Stomach smooth muscle (tissue), 2 donors: Measurements from ENCODE around the gene SYN1.
A peak's percentile ranks its signal among the peaks of the same experiment; 100 is the strongest.

Experiments
- H3K27ac ChIP-seq: one replicate; pipeline ENCODE4 v1.7.0; 2013; ENCODE audit warnings: mild to moderate bottlenecking, low read length, inconsistent platforms
- H3K27me3 ChIP-seq, 2 donors: one replicate each; pipeline ENCODE4 v1.7.0; 2013; ENCODE audit warnings: low read length in 2 of 2; ENCODE audit not compliant: insufficient read depth in 2 of 2, control insufficient read depth in 1 of 2
- H3K36me3 ChIP-seq, 2 donors: one replicate each; pipeline ENCODE4 v1.7.0; 2013; ENCODE audit warnings: low read length in 2 of 2; ENCODE audit not compliant: control insufficient read depth in 2 of 2, insufficient read depth in 2 of 2
- H3K4me1 ChIP-seq: one replicate; pipeline ENCODE4 v1.7.0; 2013; ENCODE audit warnings: low read length; ENCODE audit not compliant: control insufficient read depth, insufficient read depth
- H3K4me3 ChIP-seq, 2 donors: one replicate each; pipeline ENCODE4 v1.7.0; 2013; ENCODE audit warnings: low read length in 2 of 2
- H3K9ac ChIP-seq, 2 donors: one replicate each; pipeline ENCODE4 v1.7.0; 2013; ENCODE audit warnings: low read length in 2 of 2, mild to moderate bottlenecking in 1 of 2
- H3K9me3 ChIP-seq, 2 donors: one replicate each; pipeline ENCODE4 v1.7.0; 2013; ENCODE audit warnings: low read length in 2 of 2; ENCODE audit not compliant: control insufficient read depth in 2 of 2
- donor health status: healthy.
- donor health status: Pancreatic carcinoma.

Gene SYN1

DNA sequence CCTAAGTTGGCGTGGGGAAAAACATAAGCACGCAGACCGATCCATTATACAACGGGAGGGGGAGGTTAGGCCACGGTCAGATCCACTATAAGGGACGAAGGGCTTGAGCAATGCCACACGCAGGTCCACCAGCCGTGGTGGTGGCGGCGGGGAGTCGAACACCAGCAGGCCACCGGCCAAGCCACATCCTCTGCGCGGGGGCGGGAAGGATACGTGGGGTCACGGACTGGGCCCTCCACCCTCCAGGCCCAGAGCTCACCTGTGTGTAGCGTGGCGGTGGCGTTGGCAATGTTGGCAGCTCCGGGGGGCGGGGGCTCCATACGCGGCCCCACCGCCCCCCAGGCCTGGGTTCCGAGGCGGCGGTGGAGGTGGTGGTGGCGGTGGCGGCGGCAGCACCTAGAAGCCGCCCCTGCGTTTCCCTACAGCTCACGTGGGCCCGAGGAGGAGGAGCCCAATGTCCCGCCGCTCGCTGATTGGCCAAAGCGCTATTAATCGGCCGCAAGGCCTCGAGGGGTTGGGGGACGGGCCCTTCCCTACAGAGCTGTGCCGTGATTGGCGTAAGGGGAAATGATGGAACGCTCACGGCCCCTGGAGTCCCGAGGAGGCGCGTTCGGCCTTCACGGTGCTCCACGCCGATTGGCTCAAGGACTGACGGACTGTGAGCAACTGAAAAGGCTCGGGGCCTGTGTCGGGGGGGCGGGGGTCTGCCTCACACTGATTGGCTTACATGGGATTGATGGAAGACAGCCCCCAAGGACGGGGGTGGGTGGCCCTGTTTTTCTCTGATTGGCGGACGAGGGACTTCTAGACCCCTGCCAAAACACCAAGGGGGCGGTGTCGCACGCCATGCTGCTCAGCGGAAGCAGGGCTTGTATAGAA, 30.7 kb upstream of the SYN1 start, which contains the start of gene ELK1:
ELK1 (minus strand) TSS at position 400 of the 879 bp plus-strand sequence. CDS start 9,122 bp downstream, outside the sequence.
- no peaks in the 10 kb centered on the region for H3K9me3 ChIP-seq
- peaks cover 11% of the 10 kb centered on the region for H3K4me1 ChIP-seq
- H3K27ac ChIP-seq = peak within 1 kb of the TSS; percentile 58
- peak within 1 kb of the TSS; percentile 69 to 80 for H3K9ac ChIP-seq
- H3K36me3 ChIP-seq = peaks cover 4% of the 10 kb centered on the region in 2 donors
- H3K27me3 ChIP-seq = peaks cover 0 to 5% of the 10 kb centered on the region in 2 donors
- H3K4me3 ChIP-seq = peak within 1 kb of the TSS; percentile 76 to 79

DNA sequence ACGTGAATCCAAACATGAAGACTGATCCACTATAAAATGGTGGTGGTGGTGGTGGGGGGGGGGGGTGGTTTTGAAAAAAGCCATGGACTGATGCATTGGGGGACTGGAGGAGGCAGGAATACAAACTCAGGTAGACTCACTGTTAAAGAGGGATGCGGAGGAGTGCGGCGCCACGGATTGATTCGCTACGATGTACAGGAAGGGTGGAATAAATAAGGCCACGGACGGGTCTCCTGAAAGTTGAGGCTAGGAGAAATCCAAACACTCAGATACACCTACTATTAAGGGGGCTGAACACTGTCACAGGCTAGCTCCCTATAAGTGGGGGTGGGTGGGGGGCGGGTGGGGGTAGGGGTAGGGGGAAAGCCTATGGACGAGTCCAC, 30.1 kb upstream of the SYN1 start:
- Histone ChIP-seq H3K9ac (peak overlapping the region in 1 of 2 donors; percentile 80), H3K27ac (no peak overlapping the region), H3K9me3 (no peaks in the 10 kb centered on the region), H3K36me3 (peaks cover 4% of the 10 kb centered on the region in 2 donors), H3K4me3 (peak overlapping the region; percentile 40 to 79), H3K27me3 (peaks cover 0 to 5% of the 10 kb centered on the region in 2 donors), H3K4me1 (peaks cover 11% of the 10 kb centered on the region)

- H3K4me1 ChIP-seq = peaks cover 13% of the 10 kb centered on the region
- peaks cover 4% of the 10 kb centered on the region in 2 donors for H3K36me3 ChIP-seq
- H3K27ac ChIP-seq = no peak overlapping the region
- H3K9ac ChIP-seq = peak overlapping the region; percentile 29 to 38
- peak overlapping the region; percentile 40 to 79 for H3K4me3 ChIP-seq
- peaks cover 0 to 5% of the 10 kb centered on the region in 2 donors for H3K27me3 ChIP-seq
- no peaks in the 10 kb centered on the region for H3K9me3 ChIP-seq
Measured at GRCh38 chrX:47649271-47649670, 29.6 kb upstream of the SYN1 start.

DNA sequence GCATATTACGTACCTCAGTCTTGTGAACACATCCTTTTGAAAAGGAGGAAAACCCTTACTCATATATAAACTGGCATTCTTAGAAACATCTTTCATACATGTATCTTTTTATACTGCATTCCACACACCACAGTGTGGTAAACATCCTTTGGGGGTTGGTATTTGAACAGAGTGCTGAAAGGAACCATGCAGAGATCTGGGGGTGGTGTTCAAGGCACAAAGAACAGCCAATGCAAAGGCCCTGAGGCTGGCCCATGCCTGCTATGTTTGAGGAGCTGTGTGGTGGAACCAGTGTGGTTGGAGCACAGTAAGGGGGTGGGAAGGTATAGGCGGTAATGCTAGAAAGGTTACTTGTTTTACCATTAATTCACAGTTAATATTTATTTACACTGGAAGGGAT, 28.7 kb upstream of the SYN1 start:
- peaks cover 2 to 4% of the 10 kb centered on the region in 2 donors for H3K36me3 ChIP-seq
- H3K27me3 ChIP-seq = peaks cover 0 to 8% of the 10 kb centered on the region in 2 donors
- H3K4me3 ChIP-seq = no peak overlapping the region
- H3K4me1 ChIP-seq = peaks cover 15% of the 10 kb centered on the region
- no peaks in the 10 kb centered on the region for H3K9me3 ChIP-seq
- H3K27ac ChIP-seq = no peak overlapping the region
- H3K9ac ChIP-seq = no peak overlapping the region

DNA sequence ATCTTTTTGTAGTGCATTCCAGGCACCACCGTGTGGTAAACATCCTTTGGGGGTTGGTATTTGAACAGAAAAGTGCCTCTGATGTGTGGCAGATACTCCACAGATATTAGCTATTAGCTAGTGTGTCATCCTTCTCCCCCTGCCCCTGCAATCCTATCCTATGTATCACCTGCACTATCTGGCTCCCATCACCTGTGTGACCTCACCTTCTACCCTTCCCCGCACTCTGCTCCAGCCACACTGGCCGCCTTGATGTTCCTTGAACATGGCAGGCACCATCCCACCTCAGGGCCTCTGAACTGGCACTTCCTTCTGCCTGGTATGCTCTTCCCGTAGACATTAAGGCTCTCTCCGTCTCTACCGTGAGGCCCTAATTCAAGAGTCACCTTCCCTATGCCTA, 27.0 kb upstream of the SYN1 start:
- Histone ChIP-seq H3K36me3 (no peaks in the 10 kb centered on the region), H3K27ac (no peak overlapping the region), H3K9me3 (no peaks in the 10 kb centered on the region), H3K4me1 (peaks cover 15% of the 10 kb centered on the region), H3K4me3 (no peak overlapping the region), H3K9ac (no peak overlapping the region), H3K27me3 (peaks cover 0 to 6% of the 10 kb centered on the region in 2 donors)

- H3K27ac ChIP-seq = no peak overlapping the region
- H3K9me3 ChIP-seq = peaks cover 0 to 4% of the 10 kb centered on the region in 2 donors
- no peak overlapping the region for H3K9ac ChIP-seq
- no peak overlapping the region for H3K4me3 ChIP-seq
- no peaks in the 10 kb centered on the region for H3K36me3 ChIP-seq
- peaks cover 0 to 6% of the 10 kb centered on the region in 2 donors for H3K27me3 ChIP-seq
- H3K4me1 ChIP-seq = peaks cover 9% of the 10 kb centered on the region
Measured at GRCh38 chrX:47645530-47645929, 25.9 kb upstream of the SYN1 start.

- no peak overlapping the region for H3K27ac ChIP-seq
- peaks cover 0 to 6% of the 10 kb centered on the region in 2 donors for H3K27me3 ChIP-seq
- peaks cover 0 to 8% of the 10 kb centered on the region in 2 donors for H3K9me3 ChIP-seq
- peaks cover 9% of the 10 kb centered on the region for H3K4me1 ChIP-seq
- no peak overlapping the region for H3K9ac ChIP-seq
- H3K4me3 ChIP-seq = no peak overlapping the region
- peaks cover 0 to 4% of the 10 kb centered on the region in 2 donors for H3K36me3 ChIP-seq
Measured at GRCh38 chrX:47644557-47645091, 25.0 kb upstream of the SYN1 start.

DNA sequence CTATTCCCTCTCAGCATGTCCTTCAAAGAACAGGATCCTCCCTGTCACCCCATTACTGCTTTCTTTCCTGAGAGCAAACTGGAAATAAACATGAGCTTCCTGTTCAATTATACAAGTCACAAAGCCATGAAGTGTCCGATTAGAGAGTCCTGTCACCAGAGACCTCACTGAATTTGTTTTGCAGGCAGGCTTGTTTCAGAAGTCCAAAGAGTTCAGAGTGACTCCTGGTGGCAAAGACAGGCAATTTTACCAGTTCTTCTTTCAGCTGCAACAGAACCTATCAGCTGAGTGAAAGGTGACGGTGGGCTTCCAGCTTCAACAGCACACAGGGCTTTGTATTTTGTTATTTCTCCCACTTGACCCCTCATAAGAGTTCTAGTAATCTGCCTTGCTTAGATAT, 24.3 kb upstream of the SYN1 start:
- Histone ChIP-seq H3K9me3 (peaks cover 0 to 8% of the 10 kb centered on the region in 2 donors), H3K4me1 (peaks cover 5% of the 10 kb centered on the region), H3K27me3 (peaks cover 0 to 4% of the 10 kb centered on the region in 2 donors), H3K9ac (no peak overlapping the region), H3K36me3 (peaks cover 3 to 7% of the 10 kb centered on the region in 2 donors), H3K4me3 (no peak overlapping the region), H3K27ac (no peak overlapping the region)

- Histone ChIP-seq H3K27me3 (peaks cover 0 to 11% of the 10 kb centered on the region in 2 donors), H3K9ac (no peak overlapping the region), H3K9me3 (peaks cover 0 to 8% of the 10 kb centered on the region in 2 donors), H3K36me3 (peaks cover 12 to 22% of the 10 kb centered on the region in 2 donors), H3K4me3 (no peak overlapping the region), H3K4me1 (no peaks in the 10 kb centered on the region), H3K27ac (no peak overlapping the region)
Measured at GRCh38 chrX:47638816-47639215, 19.2 kb upstream of the SYN1 start.

DNA sequence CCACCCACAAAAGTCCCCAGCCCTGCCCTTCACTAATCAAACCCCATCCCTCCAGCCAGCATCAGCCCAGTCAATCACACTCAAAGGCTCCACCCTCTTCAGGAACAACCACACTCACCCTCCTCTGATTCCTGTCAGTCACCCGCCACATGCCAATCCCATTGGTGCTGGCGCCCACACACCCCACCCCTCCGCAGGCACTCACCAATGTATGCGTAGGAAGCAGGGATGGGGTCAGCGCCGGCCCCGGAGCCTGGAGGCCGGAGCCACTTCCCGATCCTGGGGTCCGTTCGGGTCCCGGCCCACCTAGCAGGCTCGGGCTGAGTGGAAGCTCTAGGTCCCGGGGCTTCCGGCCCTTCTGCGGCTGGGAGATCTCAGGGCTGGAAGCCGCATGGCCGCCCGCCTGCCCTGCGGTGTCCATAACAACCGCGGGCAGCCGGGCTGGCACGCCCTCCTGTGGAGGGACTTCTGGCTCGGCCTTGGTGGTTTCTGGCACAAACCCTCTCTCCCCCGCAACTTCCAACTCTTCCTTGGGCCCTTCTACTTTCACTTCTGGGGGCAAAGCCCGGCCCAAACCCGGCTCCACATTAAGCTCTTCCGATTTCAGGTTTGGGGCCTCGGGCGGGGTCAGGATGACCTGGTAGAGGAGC, 18.0 kb upstream of the SYN1 start:
- Histone ChIP-seq H3K27me3 (peaks cover 0 to 8% of the 10 kb centered on the region in 2 donors), H3K4me3 (no peak overlapping the region), H3K9ac (no peak overlapping the region), H3K9me3 (peaks cover 0 to 8% of the 10 kb centered on the region in 2 donors), H3K36me3 (peaks cover 12 to 22% of the 10 kb centered on the region in 2 donors), H3K4me1 (no peaks in the 10 kb centered on the region), H3K27ac (no peak overlapping the region)
